ENCODE data around the gene PIK3R5.

The PIK3R5 gene

DNA sequence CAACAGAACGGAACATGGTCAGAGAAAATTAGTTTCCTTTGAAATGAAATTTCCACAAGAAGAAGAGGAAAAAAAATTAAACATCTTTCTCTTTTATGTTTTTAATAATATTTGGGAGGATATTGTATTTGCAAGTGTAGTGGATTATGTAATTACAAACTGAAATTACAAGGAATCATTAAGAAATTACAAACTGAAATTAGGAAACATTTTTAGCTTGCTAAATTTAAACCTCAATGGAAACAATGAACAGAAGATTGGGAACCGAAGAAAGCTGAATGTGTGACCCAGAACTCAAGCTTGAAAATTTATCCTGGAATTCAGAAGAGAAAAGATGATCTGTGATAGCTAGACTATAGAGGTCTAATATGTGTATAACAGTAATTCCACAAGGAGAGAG, 4.4 kb upstream of the PIK3R5 start:
- H3K4me1 Mint-ChIP-seq (ENCODE audit: low read depth in 2 of 2) = peaks cover 0 to 13% of the 10 kb centered on the region in 2 donors
- no peak overlapping the region for H3K27ac Mint-ChIP-seq
- H3K36me3 Mint-ChIP-seq (ENCODE audit: insufficient read depth) = peaks cover 14% of the 10 kb centered on the region
- H3K27me3 Mint-ChIP-seq = no peaks in the 10 kb centered on the region
- H3K4me3 Mint-ChIP-seq = no peak overlapping the region
- ATAC-seq (replicated peaks) (no peak), DNase-seq (no peak)
- peaks cover 6 to 10% of the 10 kb centered on the region in 2 donors for H3K9me3 Mint-ChIP-seq

GRCh38 chr17:8968503-8968902, 3.0 kb upstream of the PIK3R5 start:
- Mint-ChIP-seq H3K27ac (no peak overlapping the region), H3K4me3 (no peak overlapping the region), H3K4me1 (ENCODE audit: low read depth in 2 of 2) (peaks cover 6 to 24% of the 10 kb centered on the region in 2 donors), H3K36me3 (ENCODE audit: insufficient read depth) (peaks cover 23% of the 10 kb centered on the region), H3K9me3 (peaks cover 6 to 10% of the 10 kb centered on the region in 2 donors), H3K27me3 (no peaks in the 10 kb centered on the region)
- ATAC-seq (replicated peaks) (no peak), DNase-seq (no peak)

GRCh38 chr17:8967861-8968260, 2.4 kb upstream of the PIK3R5 start:
- no peak for ATAC-seq (replicated peaks)
- H3K36me3 Mint-ChIP-seq (ENCODE audit: insufficient read depth) = peaks cover 30% of the 10 kb centered on the region
- peak overlapping the region in 1 of 2 donors; percentile 0 for H3K4me3 Mint-ChIP-seq
- no peak for DNase-seq
- peaks cover 6 to 10% of the 10 kb centered on the region in 2 donors for H3K9me3 Mint-ChIP-seq
- H3K27ac Mint-ChIP-seq = no peak overlapping the region
- peaks cover 12 to 30% of the 10 kb centered on the region in 2 donors for H3K4me1 Mint-ChIP-seq (ENCODE audit: low read depth in 2 of 2)
- H3K27me3 Mint-ChIP-seq = no peaks in the 10 kb centered on the region

- Mint-ChIP-seq H3K4me1 (ENCODE audit: low read depth in 2 of 2) (peaks cover 16 to 40% of the 10 kb centered on the region in 2 donors), H3K4me3 (peak overlapping the region; percentile 84 to 99), H3K9me3 (peaks cover 6 to 10% of the 10 kb centered on the region in 2 donors), H3K27me3 (no peaks in the 10 kb centered on the region), H3K27ac (peak overlapping the region in 1 of 2 donors; percentile 89), H3K36me3 (ENCODE audit: insufficient read depth) (peaks cover 33% of the 10 kb centered on the region)
- no peak for DNase-seq
- ATAC-seq (replicated peaks) = no peak
These were observed 1.4 kb upstream of the PIK3R5 start for GRCh38 chr17:8966926-8967325.

DNA sequence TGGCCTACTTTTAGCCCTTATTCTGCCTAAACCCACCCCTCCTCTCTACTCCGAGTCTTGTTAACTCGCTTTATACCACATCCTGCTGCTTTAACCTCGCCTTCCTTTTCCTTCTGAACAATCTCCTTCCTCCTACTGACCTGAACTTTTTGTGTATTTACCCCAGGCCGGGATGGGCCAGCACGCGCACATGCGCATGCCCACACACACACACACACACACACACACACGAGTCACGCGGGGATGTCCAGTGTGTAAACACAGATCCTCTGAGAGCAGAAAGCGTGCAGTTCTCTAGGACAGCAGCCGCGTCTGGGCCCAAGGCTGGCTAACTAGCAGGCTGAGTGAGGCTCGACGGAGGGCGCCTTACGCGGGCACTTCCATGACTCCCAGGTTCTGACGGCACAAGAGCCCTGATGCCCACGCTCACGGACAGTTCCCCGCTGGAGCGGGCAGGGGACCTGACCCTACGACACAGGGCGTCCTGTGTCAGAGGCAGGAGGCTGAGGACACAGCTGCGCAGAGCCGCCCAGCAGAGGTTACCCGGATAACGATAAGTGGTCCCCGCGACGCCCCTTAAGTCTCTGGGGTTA, 610 bp downstream of the PIK3R5 start:
- DNase-seq (peak in 2 of 3 experiments; percentile 38 to 43), ATAC-seq (replicated peaks) (peak; percentile 53)
- peak overlapping the region; percentile 88 to 89 for H3K27ac Mint-ChIP-seq
- peak overlapping the region; percentile 84 to 99 for H3K4me3 Mint-ChIP-seq
- H3K27me3 Mint-ChIP-seq = no peaks in the 10 kb centered on the region
- peaks cover 31 to 56% of the 10 kb centered on the region in 2 donors for H3K4me1 Mint-ChIP-seq (ENCODE audit: low read depth in 2 of 2)
- H3K36me3 Mint-ChIP-seq (ENCODE audit: insufficient read depth) = peaks cover 47% of the 10 kb centered on the region
- peaks cover 6 to 10% of the 10 kb centered on the region in 2 donors for H3K9me3 Mint-ChIP-seq

- Mint-ChIP-seq H3K36me3 (ENCODE audit: insufficient read depth) (peaks cover 59% of the 10 kb centered on the region), H3K4me3 (peak overlapping the region; percentile 84 to 99), H3K27ac (peak overlapping the region; percentile 89 to 97), H3K9me3 (peaks cover 6 to 10% of the 10 kb centered on the region in 2 donors), H3K4me1 (ENCODE audit: low read depth in 2 of 2) (peaks cover 42 to 68% of the 10 kb centered on the region in 2 donors), H3K27me3 (no peaks in the 10 kb centered on the region)
- DNase-seq = no peak
- ATAC-seq (replicated peaks) = peak; percentile 8
These were observed 1.8 kb downstream of the PIK3R5 start for GRCh38 chr17:8963647-8964258.

DNA sequence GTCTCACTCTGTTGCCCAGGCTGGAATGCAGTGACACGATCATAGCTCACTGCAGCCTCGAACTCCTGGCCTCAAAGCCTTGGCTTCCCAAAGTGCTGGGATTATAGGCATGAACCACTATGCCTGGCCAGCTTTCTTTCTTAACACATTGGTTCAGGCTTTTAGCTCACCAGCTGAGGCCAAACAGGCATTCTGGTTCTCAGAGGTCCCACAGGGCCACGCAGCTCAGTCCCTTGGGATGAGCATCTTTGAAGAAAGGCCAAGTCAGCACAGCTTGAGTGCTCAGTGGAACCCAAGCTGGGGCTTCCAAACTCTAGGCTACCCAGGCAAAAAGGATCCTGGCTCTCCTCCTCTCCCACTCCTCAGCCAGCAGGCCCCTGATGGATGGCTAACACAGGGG, 2.5 kb downstream of the PIK3R5 start:
- Mint-ChIP-seq H3K4me3 (peak overlapping the region; percentile 84 to 99), H3K9me3 (peaks cover 2 to 4% of the 10 kb centered on the region in 2 donors), H3K27ac (peak overlapping the region; percentile 89 to 97), H3K36me3 (ENCODE audit: insufficient read depth) (peaks cover 66% of the 10 kb centered on the region), H3K27me3 (no peaks in the 10 kb centered on the region), H3K4me1 (ENCODE audit: low read depth in 2 of 2) (peaks cover 50 to 71% of the 10 kb centered on the region in 2 donors)
- no peak for DNase-seq
- ATAC-seq (replicated peaks) = no peak

DNA sequence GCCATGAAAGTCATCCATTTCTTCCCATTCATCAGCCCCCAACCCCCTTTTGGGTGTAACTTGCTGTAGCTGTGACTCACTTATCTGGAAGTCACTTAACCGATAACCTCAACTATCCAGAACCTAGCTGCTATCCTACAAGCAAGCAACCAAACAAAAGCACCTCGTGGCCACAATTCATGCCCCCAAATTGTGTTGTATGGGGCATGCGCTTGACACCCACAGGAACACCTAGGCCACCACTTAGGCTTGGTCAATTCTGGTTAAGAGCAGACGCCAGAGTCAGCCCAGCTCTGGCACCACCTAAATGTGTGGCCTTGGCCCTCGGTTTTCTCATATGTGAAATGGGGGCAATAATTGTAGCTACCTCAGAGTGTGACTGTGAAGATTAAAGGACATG, 3.7 kb downstream of the PIK3R5 start:
- Mint-ChIP-seq H3K27ac (peak overlapping the region; percentile 97), H3K9me3 (no peaks in the 10 kb centered on the region), H3K27me3 (no peaks in the 10 kb centered on the region), H3K36me3 (ENCODE audit: insufficient read depth) (peaks cover 78% of the 10 kb centered on the region), H3K4me1 (ENCODE audit: low read depth in 2 of 2) (peaks cover 61 to 80% of the 10 kb centered on the region in 2 donors), H3K4me3 (peak overlapping the region; percentile 84 to 99)
- no peak for DNase-seq
- no peak for ATAC-seq (replicated peaks)

- H3K4me3 Mint-ChIP-seq = peak overlapping the region; percentile 76 to 84
- H3K9me3 Mint-ChIP-seq = no peaks in the 10 kb centered on the region
- H3K4me1 Mint-ChIP-seq (ENCODE audit: low read depth in 2 of 2) = peaks cover 74 to 90% of the 10 kb centered on the region in 2 donors
- ATAC-seq (replicated peaks) = peak; percentile 5
- peaks cover 84% of the 10 kb centered on the region for H3K36me3 Mint-ChIP-seq (ENCODE audit: insufficient read depth)
- H3K27me3 Mint-ChIP-seq = no peaks in the 10 kb centered on the region
- H3K27ac Mint-ChIP-seq = peak overlapping the region; percentile 97
- DNase-seq = no peak
These were observed 5.0 kb downstream of the PIK3R5 start for GRCh38 chr17:8960325-8961140.

DNA sequence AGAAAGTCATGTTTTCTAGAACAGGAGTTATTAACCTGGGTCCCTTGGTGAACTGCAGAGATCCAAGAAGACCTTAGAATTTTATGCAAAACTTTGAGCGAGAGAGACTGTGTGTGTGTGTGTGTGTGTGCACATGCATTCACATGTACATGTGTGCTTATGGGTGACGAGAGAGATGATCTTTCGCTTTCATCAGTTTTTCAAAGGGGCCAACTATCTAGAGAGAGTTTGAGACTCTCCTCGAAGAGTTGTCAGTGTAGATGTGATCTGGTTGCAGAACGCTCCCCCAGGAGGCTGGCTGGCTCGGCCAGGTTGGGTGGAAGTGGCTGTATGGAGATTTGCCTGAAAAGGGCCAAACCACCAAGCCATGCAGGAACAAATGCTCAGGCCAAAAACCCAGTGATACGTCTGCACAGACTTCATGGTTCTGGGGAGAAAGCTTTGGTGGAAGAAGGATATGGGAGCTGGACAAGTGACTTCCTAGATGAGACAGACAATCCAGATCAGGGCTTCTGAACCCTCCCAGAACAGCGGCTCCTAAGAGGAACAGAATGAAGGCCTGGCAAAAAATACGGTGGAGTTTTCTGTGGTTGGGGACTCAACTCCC, 6.1 kb downstream of the PIK3R5 start:
- H3K36me3 Mint-ChIP-seq (ENCODE audit: insufficient read depth) = peaks cover 84% of the 10 kb centered on the region
- no peak for ATAC-seq (replicated peaks)
- H3K4me3 Mint-ChIP-seq = peak overlapping the region; percentile 76 to 84
- H3K27me3 Mint-ChIP-seq = no peaks in the 10 kb centered on the region
- H3K27ac Mint-ChIP-seq = peak overlapping the region; percentile 97
- H3K9me3 Mint-ChIP-seq = no peaks in the 10 kb centered on the region
- no peak for DNase-seq
- H3K4me1 Mint-ChIP-seq (ENCODE audit: low read depth in 2 of 2) = peaks cover 83 to 93% of the 10 kb centered on the region in 2 donors

GRCh38 chr17:8957721-8958120, 7.8 kb downstream of the PIK3R5 start:
- Mint-ChIP-seq H3K27ac (peak overlapping the region; percentile 97), H3K4me1 (ENCODE audit: low read depth in 2 of 2) (peaks cover 86 to 89% of the 10 kb centered on the region in 2 donors), H3K4me3 (peak overlapping the region; percentile 76 to 84), H3K27me3 (no peaks in the 10 kb centered on the region), H3K36me3 (ENCODE audit: insufficient read depth) (peaks cover 86% of the 10 kb centered on the region), H3K9me3 (no peaks in the 10 kb centered on the region)
- DNase-seq = no peak
- no peak for ATAC-seq (replicated peaks)

DNA sequence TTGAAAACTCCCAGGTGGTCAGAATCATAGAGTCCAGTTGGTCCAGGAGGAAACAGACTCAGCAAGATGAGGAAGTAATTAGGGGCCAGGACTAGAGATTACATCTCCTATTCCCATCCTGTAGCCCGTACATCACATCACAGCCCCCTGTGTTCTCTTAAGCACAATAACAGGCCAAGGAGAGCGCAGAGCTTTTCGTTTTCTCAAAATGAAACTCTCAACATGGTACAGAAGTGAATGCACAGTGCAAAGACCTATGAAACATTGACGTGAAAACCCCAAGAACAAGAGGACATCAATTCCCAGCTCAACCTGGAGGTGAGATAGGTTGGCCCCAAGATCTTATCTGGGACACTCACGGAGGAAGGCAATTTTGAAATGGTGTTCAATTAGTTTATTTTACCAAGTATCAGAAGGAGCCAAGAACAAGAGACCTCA, 9.0 kb downstream of the PIK3R5 start:
- Mint-ChIP-seq H3K4me3 (peak overlapping the region; percentile 76 to 84), H3K4me1 (ENCODE audit: low read depth in 2 of 2) (peaks cover 89 to 91% of the 10 kb centered on the region in 2 donors), H3K9me3 (no peaks in the 10 kb centered on the region), H3K36me3 (ENCODE audit: insufficient read depth) (peaks cover 88% of the 10 kb centered on the region), H3K27me3 (no peaks in the 10 kb centered on the region), H3K27ac (peak overlapping the region; percentile 97)
- no peak for ATAC-seq (replicated peaks)
- no peak for DNase-seq

Measured in effector memory CD8-positive, alpha-beta T cell (primary cell).